OCI-LY3 (cell line): Measurements from ENCODE around the gene TPO.

Source experiments
- H2AFZ ChIP-seq: fragments of 200-600, 300-600 bp; shearing (Covaris generic); 2 replicates; pipeline ENCODE4 v1.6.0; 2014; ENCODE audit warnings: antibody characterized with exemption, low read depth, low read length
- H3K27ac ChIP-seq: fragments of 200-600, 300-600 bp; sonication (generic); 2 replicates; pipeline ENCODE4 v1.5.1; 2014; ENCODE audit warnings: mild to moderate bottlenecking, low read length, moderate library complexity, mixed read lengths
- H3K27me3 ChIP-seq: fragments of 200-600, 300-600 bp; sonication (generic); 2 replicates; pipeline ENCODE4 v1.6.1; 2014; ENCODE audit warnings: low read depth, low read length, mixed read lengths
- H3K36me3 ChIP-seq: fragments of 200-600, 300-600 bp; sonication (generic); replicated peaks from 2 replicates; pipeline ENCODE3; 2014; ENCODE audit warnings: low read depth, low read length, mixed read lengths
- H3K4me1 ChIP-seq: fragments of 300-600, 200-600 bp; sonication (generic); 2 replicates; pipeline ENCODE4 v1.6.1; 2014; ENCODE audit warnings: low read length, mixed read lengths
- H3K4me2 ChIP-seq: fragments of 200-600, 300-600 bp; sonication (generic); 2 replicates; pipeline ENCODE4 v1.6.1; 2014; ENCODE audit warnings: low read length, mixed read lengths
- H3K4me3 ChIP-seq: fragments of 300-600, 200-600 bp; sonication (generic); 2 replicates; pipeline ENCODE4 v1.5.1; 2014; ENCODE audit warnings: antibody characterized with exemption, mild to moderate bottlenecking, low read length, moderate library complexity
- H3K79me2 ChIP-seq: fragments of 300-600, 200-600 bp; shearing (Covaris generic); 2 replicates; pipeline ENCODE4 v1.6.1; 2014; ENCODE audit warnings: mild to moderate bottlenecking, low read length, mixed read lengths
- H3K9ac ChIP-seq: fragments of 300-600, 200-600 bp; shearing (Covaris generic); 2 replicates; pipeline ENCODE4 v1.6.0; 2014; ENCODE audit warnings: mild to moderate bottlenecking, low read length, moderate library complexity
- H3K9me3 ChIP-seq: fragments of 200-600, 300-600 bp; shearing (Covaris generic); 2 replicates; pipeline ENCODE4 v1.6.1; 2014; ENCODE audit warnings: low read length, mixed read lengths; ENCODE audit not compliant: insufficient read depth
- H4K20me1 ChIP-seq: fragments of 200-600, 300-600 bp; sonication (generic); 2 replicates; pipeline ENCODE4 v1.6.1; 2016; ENCODE audit warnings: low read length, mixed read lengths; ENCODE audit not compliant: insufficient read depth
- EZH2phosphoT487 ChIP-seq: fragments of 200-600 bp; shearing (Covaris generic); IDR thresholded peaks from 2 replicates; pipeline ENCODE4 v1.6.1; 2018; ENCODE audit warnings: antibody characterized with exemption, mixed run types, low read depth
- TF ChIP-seq, protein P1 (sequence below): fragments of 200-600, 300-600 bp; sonication (generic); IDR thresholded peaks from 2 replicates; pipeline ENCODE4 v1.5.1; 2014; ENCODE audit warnings: antibody characterized with exemption, low read length, low read depth

The TPO gene

DNA sequence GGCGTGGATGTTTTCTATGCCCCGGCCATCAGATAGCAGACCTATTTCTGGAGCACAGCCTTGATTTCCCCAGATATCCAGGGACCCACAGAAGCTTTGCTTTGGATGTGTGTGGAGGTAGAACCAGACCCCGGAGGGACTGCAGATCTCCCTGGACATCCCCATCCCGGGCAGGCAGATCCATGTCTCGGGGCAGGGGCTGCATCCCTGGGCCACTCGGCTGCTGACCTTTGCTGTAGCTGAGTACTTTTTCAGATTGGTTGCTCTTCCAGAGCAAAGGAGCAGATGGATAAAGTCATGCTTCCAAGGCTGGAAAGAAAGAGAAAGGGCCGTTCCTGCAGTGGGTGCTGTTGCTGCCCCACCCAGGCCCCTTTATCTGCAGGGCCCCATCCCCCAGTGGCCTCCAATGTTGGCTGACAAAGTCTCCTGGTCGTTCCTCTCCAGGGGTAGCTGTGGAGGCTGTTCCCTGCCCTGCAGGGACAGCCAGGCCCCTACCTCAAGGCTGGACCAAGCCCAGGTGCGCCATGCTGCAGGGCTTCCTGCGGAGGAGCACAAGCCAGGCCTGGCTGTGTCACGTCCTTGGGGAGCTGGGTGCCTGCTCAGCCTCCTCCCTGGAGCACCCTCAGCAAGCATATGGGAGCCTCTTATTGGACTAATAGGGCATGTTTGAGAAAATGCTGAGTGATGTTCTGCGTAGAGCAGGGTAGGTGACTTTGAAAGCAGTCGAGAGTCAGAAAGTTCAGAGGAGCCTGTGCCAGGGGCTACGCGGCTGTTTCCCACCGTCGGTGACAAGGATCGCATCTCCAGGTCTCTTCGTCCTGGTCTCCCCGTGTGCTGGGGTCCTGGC lies 68.4 kb downstream of the TPO start:
- no peak overlapping the region for H3K4me2 ChIP-seq
- H4K20me1 ChIP-seq: no peaks in the 10 kb centered on the region
- H3K4me3 ChIP-seq: no peak overlapping the region
- H3K27me3 ChIP-seq: no peaks in the 10 kb centered on the region
- TF ChIP-seq, protein P1, sequence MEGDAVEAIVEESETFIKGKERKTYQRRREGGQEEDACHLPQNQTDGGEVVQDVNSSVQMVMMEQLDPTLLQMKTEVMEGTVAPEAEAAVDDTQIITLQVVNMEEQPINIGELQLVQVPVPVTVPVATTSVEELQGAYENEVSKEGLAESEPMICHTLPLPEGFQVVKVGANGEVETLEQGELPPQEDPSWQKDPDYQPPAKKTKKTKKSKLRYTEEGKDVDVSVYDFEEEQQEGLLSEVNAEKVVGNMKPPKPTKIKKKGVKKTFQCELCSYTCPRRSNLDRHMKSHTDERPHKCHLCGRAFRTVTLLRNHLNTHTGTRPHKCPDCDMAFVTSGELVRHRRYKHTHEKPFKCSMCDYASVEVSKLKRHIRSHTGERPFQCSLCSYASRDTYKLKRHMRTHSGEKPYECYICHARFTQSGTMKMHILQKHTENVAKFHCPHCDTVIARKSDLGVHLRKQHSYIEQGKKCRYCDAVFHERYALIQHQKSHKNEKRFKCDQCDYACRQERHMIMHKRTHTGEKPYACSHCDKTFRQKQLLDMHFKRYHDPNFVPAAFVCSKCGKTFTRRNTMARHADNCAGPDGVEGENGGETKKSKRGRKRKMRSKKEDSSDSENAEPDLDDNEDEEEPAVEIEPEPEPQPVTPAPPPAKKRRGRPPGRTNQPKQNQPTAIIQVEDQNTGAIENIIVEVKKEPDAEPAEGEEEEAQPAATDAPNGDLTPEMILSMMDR: no peak
- TF ChIP-seq EZH2phosphoT487: no peak
- no peaks in the 10 kb centered on the region for H3K36me3 ChIP-seq
- no peak overlapping the region for H3K27ac ChIP-seq
- H3K79me2 ChIP-seq: no peaks in the 10 kb centered on the region
- no peak overlapping the region for H2AFZ ChIP-seq
- H3K4me1 ChIP-seq: no peaks in the 10 kb centered on the region
- no peaks in the 10 kb centered on the region for H3K9me3 ChIP-seq
- no peak overlapping the region for H3K9ac ChIP-seq

DNA sequence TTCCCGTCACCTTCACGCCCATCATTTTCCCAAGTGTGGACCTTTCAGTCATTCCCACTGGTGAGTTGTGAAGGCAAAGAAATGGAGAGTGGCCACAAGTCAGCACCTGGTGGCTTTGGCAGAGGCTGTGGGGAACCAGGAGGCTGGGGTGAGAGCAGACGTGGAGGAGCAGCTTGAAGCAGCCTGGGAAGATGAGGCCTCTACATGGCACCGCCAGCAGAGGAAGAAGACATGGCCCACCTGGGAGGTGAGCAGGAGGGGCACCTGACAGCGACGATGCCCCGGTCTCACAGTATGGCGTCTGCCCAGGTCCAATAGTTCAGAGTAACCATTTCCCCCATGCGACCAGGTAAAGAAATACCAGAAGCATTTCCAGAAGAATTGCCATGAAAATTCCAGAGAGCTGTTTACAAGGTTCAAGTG lies 69.0 kb downstream of the TPO start:
- TF ChIP-seq EZH2phosphoT487: no peak
- TF ChIP-seq, protein P1: no peak
- H3K27me3 ChIP-seq: no peaks in the 10 kb centered on the region

DNA sequence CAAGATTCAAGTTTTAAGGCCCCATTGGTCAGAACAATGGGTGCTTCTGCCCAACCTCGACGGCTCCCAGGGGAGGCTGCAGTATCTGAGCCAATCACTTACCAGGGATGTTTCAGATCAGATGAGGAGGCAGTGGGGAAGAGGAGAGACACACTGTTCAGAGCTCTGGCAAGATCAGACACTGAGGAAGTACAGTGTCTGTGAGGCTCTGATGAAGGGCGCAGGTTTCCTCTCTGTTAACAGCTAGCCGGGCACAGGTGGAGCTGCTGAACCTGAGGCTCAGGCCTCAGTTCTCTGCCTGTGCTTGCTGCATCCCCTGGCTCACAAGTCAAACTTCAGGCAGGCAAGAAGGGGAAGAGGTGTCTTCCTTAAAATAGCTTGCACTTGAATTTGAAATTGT lies 69.7 kb downstream of the TPO start:
- no peak overlapping the region for H3K27ac ChIP-seq
- H4K20me1 ChIP-seq: no peaks in the 10 kb centered on the region
- H3K9ac ChIP-seq: no peak overlapping the region
- H3K4me1 ChIP-seq: no peaks in the 10 kb centered on the region
- H3K4me2 ChIP-seq: no peak overlapping the region
- H2AFZ ChIP-seq: no peak overlapping the region
- H3K79me2 ChIP-seq: no peaks in the 10 kb centered on the region
- no peaks in the 10 kb centered on the region for H3K36me3 ChIP-seq
- no peaks in the 10 kb centered on the region for H3K9me3 ChIP-seq
- no peak overlapping the region for H3K4me3 ChIP-seq
- no peak for TF ChIP-seq EZH2phosphoT487
- TF ChIP-seq, protein P1: no peak
- no peaks in the 10 kb centered on the region for H3K27me3 ChIP-seq

More for the DNA sequence above, 69.0 kb downstream of the TPO start:
- H3K9ac ChIP-seq: no peak overlapping the region
- no peaks in the 10 kb centered on the region for H3K36me3 ChIP-seq
- H3K27ac ChIP-seq: no peak overlapping the region
- H2AFZ ChIP-seq: no peak overlapping the region
- no peaks in the 10 kb centered on the region for H3K9me3 ChIP-seq
- H4K20me1 ChIP-seq: no peaks in the 10 kb centered on the region
- no peaks in the 10 kb centered on the region for H3K79me2 ChIP-seq
- no peaks in the 10 kb centered on the region for H3K4me1 ChIP-seq
- no peak overlapping the region for H3K4me3 ChIP-seq
- H3K4me2 ChIP-seq: no peak overlapping the region

DNA sequence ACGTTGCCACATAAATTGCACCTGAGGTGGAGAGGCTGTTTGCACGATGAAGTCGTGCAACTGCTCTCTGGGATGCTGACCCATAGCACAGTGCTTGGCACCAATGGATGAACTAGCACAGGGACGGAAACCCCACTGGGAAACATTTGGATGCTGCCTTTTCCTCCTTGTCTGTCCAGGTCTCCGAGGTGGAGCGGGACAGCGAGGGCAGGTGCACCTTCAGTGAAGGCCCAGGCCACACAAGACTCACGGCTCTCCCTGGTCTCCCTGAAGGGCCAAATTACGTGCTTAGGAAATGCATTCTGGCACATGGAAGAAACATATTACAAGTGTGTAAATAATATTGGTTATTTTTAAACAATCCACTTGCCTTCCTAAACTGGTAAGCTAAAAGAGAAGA lies 70.3 kb downstream of the TPO start:
- Histone ChIP-seq H3K27me3 (no peaks in the 10 kb centered on the region), H3K9ac (no peak overlapping the region), H3K79me2 (no peaks in the 10 kb centered on the region), H3K36me3 (no peaks in the 10 kb centered on the region), H4K20me1 (no peaks in the 10 kb centered on the region), H3K4me2 (no peak overlapping the region), H3K9me3 (no peaks in the 10 kb centered on the region), H3K4me3 (no peak overlapping the region), H3K27ac (no peak overlapping the region), H3K4me1 (no peaks in the 10 kb centered on the region), H2AFZ (no peak overlapping the region)
- TF ChIP-seq, protein P1: no peak
- no peak for TF ChIP-seq EZH2phosphoT487
